H9 (cell line): Measurements from ENCODE around the gene AVL9. TPM values are rescaled to one million over a fixed set of nuclear protein-coding genes. Genes with fewer than 3 reads are reported as not detected.
A peak's percentile ranks its signal among the peaks of the same experiment; 100 is the strongest.

ENCODE experiments used
- DNase-seq: peaks from one replicate; pipeline ENCODE4 v3.0.0-alpha.2; 2017
- H2AFZ ChIP-seq: one replicate; pipeline ENCODE4 v1.6.1; 2013; ENCODE audit warnings: mild to moderate bottlenecking, low read length, control low read depth, moderate library complexity
- H2AK5ac ChIP-seq: 2 replicates; pipeline ENCODE4 v1.6.1; 2013; ENCODE audit warnings: low read length, control low read depth, mixed read lengths; ENCODE audit not compliant: insufficient read length
- H2BK120ac ChIP-seq: one replicate; pipeline ENCODE4 v1.6.1; 2013; ENCODE audit warnings: low read depth, mild to moderate bottlenecking, low read length, control low read depth, inconsistent platforms; ENCODE audit not compliant: poor library complexity, severe bottlenecking
- H2BK12ac ChIP-seq: 2 replicates; pipeline ENCODE4 v1.6.1; 2013; ENCODE audit warnings: low read length, control low read depth, mixed read lengths, low read depth; ENCODE audit not compliant: insufficient read length
- H2BK15ac ChIP-seq: 2 replicates; pipeline ENCODE4 v1.6.1; 2013; ENCODE audit warnings: low read depth, low read length, control low read depth
- H2BK20ac ChIP-seq: one replicate; pipeline ENCODE4 v1.6.1; 2013; ENCODE audit warnings: low read depth, mild to moderate bottlenecking, low read length, control low read depth, inconsistent platforms; ENCODE audit not compliant: poor library complexity, severe bottlenecking
- H2BK5ac ChIP-seq: 2 replicates; pipeline ENCODE4 v1.6.1; 2013; ENCODE audit warnings: low read length, control low read depth, mixed read lengths; ENCODE audit not compliant: insufficient read length
- H3K14ac ChIP-seq: 2 replicates; pipeline ENCODE4 v1.6.1; 2013; ENCODE audit warnings: low read length, control low read depth; ENCODE audit not compliant: insufficient read depth
- H3K18ac ChIP-seq: 2 replicates; pipeline ENCODE4 v1.6.1; 2013; ENCODE audit warnings: low read depth, mild to moderate bottlenecking, mixed read lengths, low read length, control low read depth; ENCODE audit not compliant: insufficient read length
- H3K23ac ChIP-seq: 2 replicates; pipeline ENCODE4 v1.6.1; 2013; ENCODE audit warnings: low read length, control low read depth, mixed read lengths, low read depth; ENCODE audit not compliant: insufficient read length
- H3K23me2 ChIP-seq: 2 replicates; pipeline ENCODE4 v1.6.1; 2013; ENCODE audit warnings: low read depth, mild to moderate bottlenecking, mixed read lengths, low read length, control low read depth; ENCODE audit not compliant: insufficient read length, poor library complexity, severe bottlenecking
- H3K27ac ChIP-seq: 2 replicates; pipeline ENCODE4 v1.5.1; 2013; ENCODE audit warnings: low read length, control low read depth, mixed read lengths, low read depth; ENCODE audit not compliant: insufficient read length
- H3K27me3 ChIP-seq: 2 replicates; pipeline ENCODE4 v1.6.1; 2013; ENCODE audit warnings: low read length, control low read depth, inconsistent platforms; ENCODE audit not compliant: insufficient read depth
- H3K4ac ChIP-seq: 2 replicates; pipeline ENCODE4 v1.6.1; 2013; ENCODE audit warnings: low read depth, mild to moderate bottlenecking, control low read depth, inconsistent platforms, low read length, moderate library complexity
- H3K4me1 ChIP-seq: 2 replicates; pipeline ENCODE4 v1.6.1; 2013; ENCODE audit warnings: low read length, control low read depth, inconsistent platforms; ENCODE audit not compliant: insufficient read depth
- H3K4me2 ChIP-seq: 2 replicates; pipeline ENCODE4 v1.6.1; 2013; ENCODE audit warnings: low read length, control low read depth, mixed read lengths; ENCODE audit not compliant: insufficient read length, insufficient read depth
- H3K56ac ChIP-seq: 2 replicates; pipeline ENCODE4 v1.6.1; 2013; ENCODE audit warnings: low read depth, mild to moderate bottlenecking, mixed read lengths, low read length, control low read depth; ENCODE audit not compliant: insufficient read length
- H3K79me1 ChIP-seq: 2 replicates; pipeline ENCODE4 v1.6.1; 2013; ENCODE audit warnings: low read depth, mild to moderate bottlenecking, moderate library complexity, low read length, control low read depth, inconsistent platforms; ENCODE audit not compliant: insufficient read depth, poor library complexity, severe bottlenecking
- H3K79me2 ChIP-seq: 2 replicates; pipeline ENCODE4 v1.6.1; 2013; ENCODE audit warnings: low read length, control low read depth, inconsistent platforms; ENCODE audit not compliant: insufficient read depth
- H3K9ac ChIP-seq: 2 replicates; pipeline ENCODE4 v1.6.1; 2013; ENCODE audit warnings: low read length, control low read depth, mixed read lengths; ENCODE audit not compliant: insufficient read length; ENCODE audit errors: extremely low read depth
- H3K9me3 ChIP-seq: one replicate; pipeline ENCODE4 v1.6.1; 2013; ENCODE audit warnings: low read depth, low read length, inconsistent platforms; ENCODE audit not compliant: control insufficient read depth
- H3T11ph ChIP-seq: one replicate; pipeline ENCODE4 v1.6.1; 2013; ENCODE audit warnings: mild to moderate bottlenecking, low read length, control low read depth, inconsistent platforms
- H4K20me1 ChIP-seq: one replicate; pipeline ENCODE4 v1.6.1; 2013; ENCODE audit not compliant: control insufficient read depth, insufficient read length, insufficient read depth
- H4K5ac ChIP-seq: 2 replicates; pipeline ENCODE4 v1.6.1; 2013; ENCODE audit warnings: low read depth, mild to moderate bottlenecking, mixed read lengths, low read length, control low read depth; ENCODE audit not compliant: insufficient read length
- H4K8ac ChIP-seq: replicated peaks from 2 replicates; pipeline ENCODE4 v1.6.1; 2013; ENCODE audit warnings: low read length, control low read depth, mixed read lengths, low read depth; ENCODE audit not compliant: insufficient read length
- H4K91ac ChIP-seq: 2 replicates; pipeline ENCODE4 v1.6.1; 2013; ENCODE audit warnings: low read depth, mild to moderate bottlenecking, moderate library complexity, mixed read lengths, low read length, control low read depth; ENCODE audit not compliant: insufficient read length
- H3K27ac Mint-ChIP-seq, 3 experiments: 2 replicates in 2 of 3; 3 replicates in 1 of 3; pipeline ENCODE4 v1.8.0; 2020 to 2021; ENCODE audit warnings: mixed read lengths in 3 of 3, mild to moderate bottlenecking in 1 of 3, moderate library complexity in 1 of 3
- H3K27me3 Mint-ChIP-seq: 2 replicates; pipeline ENCODE4 v1.8.0; 2021; ENCODE audit warnings: low read depth, mild to moderate bottlenecking, moderate library complexity, mixed read lengths
- H3K36me3 Mint-ChIP-seq, 3 experiments: 2 replicates in 2 of 3; 3 replicates in 1 of 3; pipeline ENCODE4 v1.8.0; 2020 to 2021; ENCODE audit warnings: low read depth in 3 of 3, mixed read lengths in 3 of 3; ENCODE audit not compliant: insufficient read depth in 1 of 3
- H3K4me1 Mint-ChIP-seq, 2 experiments: 2 replicates each; pipeline ENCODE4 v1.8.0; 2020; ENCODE audit warnings: mixed read lengths in 2 of 2
- H3K4me3 Mint-ChIP-seq, 2 experiments: 2 replicates in 1 of 2; 3 replicates in 1 of 2; pipeline ENCODE4 v1.8.0; 2020 to 2021; ENCODE audit warnings: mild to moderate bottlenecking in 2 of 2, mixed read lengths in 2 of 2, moderate library complexity in 1 of 2
- H3K9me3 Mint-ChIP-seq, 2 experiments: 2 replicates in 1 of 2; 3 replicates in 1 of 2; pipeline ENCODE4 v1.8.0; 2020; ENCODE audit warnings: mild to moderate bottlenecking in 2 of 2, mixed read lengths in 2 of 2, moderate library complexity in 1 of 2
- total RNA-seq: library from RNA; stranded (reverse); gene quantifications from 2 replicates; pipeline ENCODE4 v1.2.1, GENCODE V29; 2021
- TF ChIP-seq, protein P1 (sequence below): fragments of 200-600 bp; sonication (generic); conservative IDR thresholded peaks from 3 replicates; pipeline ENCODE4 v1.8.0; 2021; ENCODE audit warnings: antibody characterized with exemption, mild to moderate bottlenecking

AVL9 gene
- total RNA-seq, 1 experiment from 2014 or later = 38.7 TPM

- Mint-ChIP-seq H3K27ac (peak overlapping the region in 1 of 3 experiments; percentile 62; a peak in 1 of 7 replicates), H3K9me3 (peaks cover 33 to 39% of the 10 kb centered on the region in 2 experiments), H3K4me1 (peaks cover 21 to 27% of the 10 kb centered on the region in 2 experiments), H3K36me3 (peaks cover 26 to 42% (median 31%) of the 10 kb centered on the region in 3 experiments), H3K4me3 (no peak overlapping the region), H3K27me3 (no peaks in the 10 kb centered on the region; the same call in 1 of the 2 replicates)
- Histone ChIP-seq H2BK120ac (no peak overlapping the region), H3K79me1 (no peaks in the 10 kb centered on the region), H3K18ac (no peak overlapping the region), H3K56ac (no peak overlapping the region), H3K23me2 (no peaks in the 10 kb centered on the region), H4K20me1 (no peaks in the 10 kb centered on the region), H2BK20ac (no peak overlapping the region), H3T11ph (no peak overlapping the region), H3K4ac (no peak overlapping the region), H3K4me1 (peaks cover 3% of the 10 kb centered on the region; the same call in 1 of the 2 replicates), H2AFZ (no peak overlapping the region), H4K8ac (no peak overlapping the region), H3K27me3 (no peaks in the 10 kb centered on the region), H3K14ac (no peak overlapping the region), H3K23ac (no peak overlapping the region), H4K91ac (no peak overlapping the region), H2BK15ac (no peak overlapping the region), H2AK5ac (no peak overlapping the region), H2BK12ac (no peak overlapping the region), H3K27ac (no peak overlapping the region), H4K5ac (no peak overlapping the region), H3K79me2 (no peaks in the 10 kb centered on the region), H3K9ac (no peak overlapping the region), H3K4me2 (no peak overlapping the region), H2BK5ac (no peak overlapping the region), H3K9me3 (no peaks in the 10 kb centered on the region)
- TF ChIP-seq, protein P1, sequence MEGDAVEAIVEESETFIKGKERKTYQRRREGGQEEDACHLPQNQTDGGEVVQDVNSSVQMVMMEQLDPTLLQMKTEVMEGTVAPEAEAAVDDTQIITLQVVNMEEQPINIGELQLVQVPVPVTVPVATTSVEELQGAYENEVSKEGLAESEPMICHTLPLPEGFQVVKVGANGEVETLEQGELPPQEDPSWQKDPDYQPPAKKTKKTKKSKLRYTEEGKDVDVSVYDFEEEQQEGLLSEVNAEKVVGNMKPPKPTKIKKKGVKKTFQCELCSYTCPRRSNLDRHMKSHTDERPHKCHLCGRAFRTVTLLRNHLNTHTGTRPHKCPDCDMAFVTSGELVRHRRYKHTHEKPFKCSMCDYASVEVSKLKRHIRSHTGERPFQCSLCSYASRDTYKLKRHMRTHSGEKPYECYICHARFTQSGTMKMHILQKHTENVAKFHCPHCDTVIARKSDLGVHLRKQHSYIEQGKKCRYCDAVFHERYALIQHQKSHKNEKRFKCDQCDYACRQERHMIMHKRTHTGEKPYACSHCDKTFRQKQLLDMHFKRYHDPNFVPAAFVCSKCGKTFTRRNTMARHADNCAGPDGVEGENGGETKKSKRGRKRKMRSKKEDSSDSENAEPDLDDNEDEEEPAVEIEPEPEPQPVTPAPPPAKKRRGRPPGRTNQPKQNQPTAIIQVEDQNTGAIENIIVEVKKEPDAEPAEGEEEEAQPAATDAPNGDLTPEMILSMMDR = no peak
- no peak for DNase-seq
Observed at GRCh38 chr7:32605032-32605431, 109.7 kb downstream of the AVL9 start.
